HG02588 (cell line): ENCODE results near the gene BBIP1.

Source experiments
- ATAC-seq: cut with Tn5 transposase; IDR thresholded peaks from one replicate; pipeline ENCODE4 v1.9.1; 2021; ENCODE audit warnings: mild to moderate bottlenecking, moderate library complexity; ENCODE audit not compliant: unreplicated experiment

The BBIP1 gene

DNA sequence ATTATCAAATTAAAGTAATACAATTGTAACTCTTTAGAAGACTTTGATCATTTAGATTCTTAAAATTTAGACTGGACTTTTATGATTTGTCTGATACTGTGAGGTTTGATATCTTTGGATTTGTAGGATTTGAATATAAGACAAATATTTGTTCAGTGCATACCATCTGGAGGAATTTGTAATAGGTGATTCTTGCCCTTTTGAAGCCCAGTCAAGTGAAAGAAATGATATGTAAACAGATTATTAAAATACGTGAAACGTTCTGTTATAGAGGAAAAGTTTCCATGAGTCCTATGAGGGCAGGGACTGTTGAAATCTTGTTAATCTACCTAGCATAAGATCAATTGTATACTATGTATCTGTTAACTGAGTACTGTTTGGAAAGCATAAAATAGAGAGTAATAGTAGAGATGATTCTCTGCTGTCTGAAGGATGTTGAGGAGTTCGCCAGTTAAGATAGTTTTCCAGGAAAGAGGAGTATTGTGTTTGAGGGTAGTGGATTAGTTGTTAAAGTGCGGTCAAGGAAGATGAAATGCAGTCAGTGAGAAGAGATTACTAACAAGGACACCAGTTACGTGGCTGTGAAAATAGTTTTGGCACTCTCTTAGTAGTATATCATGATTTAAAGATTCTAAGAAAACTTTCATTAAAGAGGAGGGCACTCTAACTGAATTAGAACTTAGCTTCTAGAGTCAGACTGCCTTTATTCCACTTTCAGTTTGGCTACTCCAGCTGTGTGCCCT, 32.9 kb downstream of the BBIP1 start:
- ATAC-seq = no peak

- no peak for ATAC-seq
Measured at GRCh38 chr10:110883924-110884323, 35.1 kb downstream of the BBIP1 start.

GRCh38 chr10:110881905-110882304, 37.1 kb downstream of the BBIP1 start:
- ATAC-seq = no peak

- no peak for ATAC-seq
Measured at GRCh38 chr10:110881247-110881646, 37.7 kb downstream of the BBIP1 start.

DNA sequence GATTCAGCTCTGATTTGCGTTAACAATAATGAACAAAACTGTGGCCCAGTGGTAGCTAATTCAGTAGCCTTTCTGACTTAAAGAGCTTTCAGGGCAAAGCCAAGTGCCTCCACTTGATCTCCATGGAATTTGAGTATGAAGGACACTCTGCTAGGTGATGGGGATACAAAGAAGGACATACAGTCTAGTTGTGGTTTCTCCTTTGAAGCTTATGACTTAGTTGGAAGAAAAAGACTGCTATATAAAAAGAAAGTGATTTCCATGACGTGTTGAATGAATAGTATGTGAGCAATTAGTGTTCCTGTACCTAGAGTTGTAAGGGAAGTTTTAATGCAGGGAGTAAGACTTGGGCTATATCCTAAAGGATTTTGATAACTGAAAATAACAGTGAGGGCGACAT, 39.0 kb downstream of the BBIP1 start:
- no peak for ATAC-seq

- no peak for ATAC-seq
Measured at GRCh38 chr10:110876788-110877187, 42.2 kb downstream of the BBIP1 start.

- ATAC-seq = no peak
Measured at GRCh38 chr10:110876000-110876399, 43.0 kb downstream of the BBIP1 start.

GRCh38 chr10:110873951-110874350, 45.0 kb downstream of the BBIP1 start:
- no peak for ATAC-seq

DNA sequence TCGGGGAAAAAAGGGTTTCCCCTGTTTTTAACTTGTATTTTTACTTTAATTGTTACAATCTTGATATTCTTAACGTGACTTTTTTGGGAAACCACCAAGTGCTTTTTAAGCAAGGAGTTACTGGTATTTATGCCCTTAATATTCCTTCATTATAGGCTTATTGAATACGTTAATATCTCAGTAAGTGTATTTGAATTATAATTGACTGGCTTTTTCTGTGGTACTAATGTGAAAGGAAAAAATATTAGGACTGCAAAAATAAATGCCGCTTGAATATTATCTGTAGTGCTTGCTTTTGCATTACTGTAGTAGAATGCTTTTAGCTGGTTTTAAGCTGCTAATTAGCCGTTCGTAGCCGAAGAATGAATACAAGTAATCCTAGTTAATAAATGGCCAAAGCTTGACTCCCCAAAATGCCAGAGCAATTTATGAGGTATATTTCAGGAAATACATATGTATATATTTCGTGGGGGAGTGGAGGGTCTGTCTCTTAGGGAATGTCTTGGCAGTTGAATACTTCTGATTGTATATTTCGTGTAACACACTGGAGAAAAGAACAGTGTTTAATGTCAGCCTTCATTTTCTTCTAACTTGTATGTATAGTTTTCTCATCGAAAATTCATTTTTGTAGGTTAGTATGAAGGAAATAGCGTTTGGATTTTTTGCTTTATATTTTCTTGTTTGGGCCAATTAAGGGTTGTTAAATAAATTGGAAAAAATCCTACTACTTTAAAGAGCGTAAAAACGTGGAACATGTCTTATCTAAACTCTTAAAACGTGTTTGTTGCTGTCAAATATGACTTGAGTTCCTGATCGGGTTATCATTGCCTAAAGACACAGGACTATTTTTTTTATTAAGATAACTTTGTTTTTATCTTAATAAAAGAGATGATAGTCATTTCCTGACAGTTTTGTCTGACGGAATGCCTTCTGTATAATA, 45.7 kb downstream of the BBIP1 start:
- no peak for ATAC-seq

DNA sequence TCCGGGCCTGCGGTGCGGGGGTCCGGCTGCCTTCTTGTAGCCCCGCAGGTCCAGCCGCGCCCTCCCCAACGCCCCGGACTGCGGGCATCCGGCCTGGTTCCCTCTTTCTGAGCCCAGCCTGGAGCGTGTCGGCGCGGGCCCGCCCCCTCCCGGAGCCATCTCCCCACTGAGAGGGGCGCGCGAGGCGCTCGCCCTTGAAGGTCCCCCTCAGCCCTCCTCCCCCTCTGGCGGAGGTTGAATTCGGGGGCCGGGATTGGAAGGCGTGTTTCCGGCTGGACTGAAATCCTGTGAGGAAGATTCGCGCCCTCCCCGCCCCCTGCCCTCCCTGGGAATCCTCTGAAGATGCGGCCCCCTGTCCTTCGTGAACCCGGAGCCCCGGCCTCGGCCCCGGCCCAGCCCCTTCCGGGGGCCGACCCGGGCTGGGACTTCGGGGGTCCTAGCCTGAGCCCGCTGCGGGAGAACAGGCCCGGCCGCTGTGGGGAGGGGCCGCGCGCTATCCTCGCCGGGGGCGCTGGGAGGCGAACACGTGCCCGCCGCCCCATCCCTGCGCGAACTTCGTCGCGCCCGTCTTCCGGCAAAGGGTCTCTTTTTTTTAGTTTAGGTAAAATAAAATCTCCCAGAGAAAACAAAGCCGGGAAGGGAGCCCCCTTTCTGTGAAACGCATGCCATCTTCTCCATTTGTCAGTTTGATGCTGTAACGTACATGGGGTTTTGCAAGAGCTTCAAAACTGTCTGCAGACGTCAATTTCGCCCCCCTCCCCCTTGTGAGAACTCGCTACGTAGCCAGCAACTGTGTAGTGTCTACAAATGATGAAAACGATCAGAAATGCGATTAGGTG, 46.6 kb downstream of the BBIP1 start:
- peak; percentile 41 for ATAC-seq

DNA sequence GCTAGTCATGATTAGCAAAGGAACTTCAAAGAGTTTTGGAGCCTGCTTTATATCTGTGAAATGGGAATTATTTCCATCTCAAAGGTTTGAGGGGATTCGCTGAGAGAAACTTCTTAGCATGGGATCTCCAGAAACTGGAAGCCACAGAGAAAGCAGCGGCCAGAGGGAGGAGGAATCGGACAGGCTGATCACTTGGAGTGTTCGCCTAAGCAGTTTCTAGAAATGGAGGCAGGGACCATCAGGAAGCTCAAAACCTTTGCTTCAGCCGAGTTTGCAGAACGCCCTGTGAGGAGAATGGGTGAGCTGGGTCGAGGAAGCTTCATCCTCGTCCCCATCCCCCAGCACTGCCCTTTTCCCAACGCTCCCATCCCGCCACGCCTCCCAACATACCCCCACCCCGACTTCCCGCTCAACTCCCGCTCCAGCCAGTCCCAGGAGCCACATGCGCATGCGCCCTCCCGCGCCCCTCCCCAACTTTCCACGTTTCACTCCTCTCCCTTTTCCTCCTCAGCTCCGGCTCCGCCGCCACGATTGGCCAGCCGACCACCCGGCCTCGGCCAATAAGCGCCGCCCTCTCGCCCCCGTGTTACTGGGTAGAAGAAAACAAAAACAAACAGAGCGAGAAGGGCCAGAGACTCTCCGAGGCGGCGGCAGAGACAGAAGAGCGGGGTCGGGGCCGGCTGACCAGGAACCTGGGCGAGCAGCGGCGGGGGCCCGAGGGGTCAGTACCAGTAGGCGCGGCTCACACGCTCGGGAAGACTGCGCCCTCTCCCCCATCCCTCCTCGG, 47.5 kb downstream of the BBIP1 start, which contains the start of gene PDCD4:
Gene PDCD4 (plus strand): TSS at position 631 of the 787 bp plus-strand sequence. CDS start 4,100 bp downstream, outside the sequence.
- peak; percentile 77 for ATAC-seq

DNA sequence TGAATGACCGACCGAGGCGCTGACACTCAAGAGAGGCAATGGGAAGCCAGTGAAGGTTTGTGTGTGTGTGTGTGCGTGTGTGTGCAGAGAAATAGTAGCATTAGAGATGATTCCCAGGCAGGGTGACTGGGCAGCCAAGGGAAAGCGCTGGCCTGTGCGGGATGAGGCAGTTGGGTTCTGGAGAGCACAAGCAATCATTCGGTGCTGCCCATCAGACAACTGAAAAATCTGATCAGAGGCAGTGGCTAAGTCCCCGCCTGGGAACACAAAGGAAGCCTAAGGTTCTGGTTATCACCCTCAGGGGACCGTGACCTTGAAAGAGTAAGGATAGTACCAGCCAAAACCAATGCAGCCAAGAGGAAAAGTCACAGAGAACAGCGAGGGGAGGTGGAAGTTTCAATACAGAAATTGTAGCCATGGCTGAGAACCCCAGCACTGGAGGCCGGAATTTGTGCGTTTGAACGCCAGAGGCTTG, 48.1 kb downstream of the BBIP1 start:
- no peak for ATAC-seq

DNA sequence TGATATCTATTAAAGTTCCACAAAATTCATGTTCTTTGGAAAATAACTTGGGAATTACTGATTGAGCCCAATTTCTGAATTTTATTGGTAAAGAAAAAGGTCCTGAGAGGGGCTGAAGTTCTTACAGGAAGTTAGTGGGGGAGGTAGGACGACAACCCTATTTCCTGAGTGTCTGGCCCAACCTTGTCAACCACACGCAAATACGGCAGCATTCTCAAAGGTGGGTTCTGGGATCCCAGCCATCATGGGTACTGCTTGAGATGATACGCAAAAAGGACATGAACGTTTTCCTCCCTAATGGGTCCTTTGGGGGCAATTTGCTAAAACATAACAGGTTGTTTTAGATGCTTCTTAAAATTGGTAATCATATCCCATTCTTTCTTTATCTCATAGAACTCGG, 50.0 kb downstream of the BBIP1 start:
- no peak for ATAC-seq

DNA sequence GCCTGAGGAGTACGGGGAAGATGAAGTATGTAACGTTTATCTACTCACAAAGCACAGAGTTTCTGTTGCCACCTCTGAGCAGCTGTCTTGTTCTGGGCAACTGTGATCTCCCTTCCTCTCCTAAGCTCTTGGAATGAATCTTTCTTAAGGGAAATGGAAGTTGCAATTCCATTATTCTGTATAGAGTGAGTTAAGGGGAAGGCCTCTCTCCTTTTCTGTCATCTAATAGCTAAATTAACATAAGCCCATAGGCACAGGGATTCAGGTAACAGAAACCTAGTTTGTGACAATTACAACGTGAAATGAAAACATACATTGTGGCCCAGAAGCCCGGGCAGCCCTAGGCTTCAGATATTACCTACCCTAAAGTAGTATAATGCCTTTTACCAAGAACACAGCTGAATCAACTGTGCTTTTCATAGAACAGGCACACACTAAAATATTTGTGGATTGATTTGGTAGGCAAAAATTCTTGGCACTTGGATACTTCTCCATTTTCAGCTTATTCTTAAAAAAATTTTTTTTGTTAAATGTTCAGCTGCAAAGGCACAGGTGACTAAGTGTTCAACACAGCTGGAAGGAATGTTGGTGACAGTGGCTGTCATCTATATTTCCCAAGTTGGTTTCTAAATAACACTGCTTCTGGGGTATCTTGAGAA, 51.0 kb downstream of the BBIP1 start:
- ATAC-seq = no peak

DNA sequence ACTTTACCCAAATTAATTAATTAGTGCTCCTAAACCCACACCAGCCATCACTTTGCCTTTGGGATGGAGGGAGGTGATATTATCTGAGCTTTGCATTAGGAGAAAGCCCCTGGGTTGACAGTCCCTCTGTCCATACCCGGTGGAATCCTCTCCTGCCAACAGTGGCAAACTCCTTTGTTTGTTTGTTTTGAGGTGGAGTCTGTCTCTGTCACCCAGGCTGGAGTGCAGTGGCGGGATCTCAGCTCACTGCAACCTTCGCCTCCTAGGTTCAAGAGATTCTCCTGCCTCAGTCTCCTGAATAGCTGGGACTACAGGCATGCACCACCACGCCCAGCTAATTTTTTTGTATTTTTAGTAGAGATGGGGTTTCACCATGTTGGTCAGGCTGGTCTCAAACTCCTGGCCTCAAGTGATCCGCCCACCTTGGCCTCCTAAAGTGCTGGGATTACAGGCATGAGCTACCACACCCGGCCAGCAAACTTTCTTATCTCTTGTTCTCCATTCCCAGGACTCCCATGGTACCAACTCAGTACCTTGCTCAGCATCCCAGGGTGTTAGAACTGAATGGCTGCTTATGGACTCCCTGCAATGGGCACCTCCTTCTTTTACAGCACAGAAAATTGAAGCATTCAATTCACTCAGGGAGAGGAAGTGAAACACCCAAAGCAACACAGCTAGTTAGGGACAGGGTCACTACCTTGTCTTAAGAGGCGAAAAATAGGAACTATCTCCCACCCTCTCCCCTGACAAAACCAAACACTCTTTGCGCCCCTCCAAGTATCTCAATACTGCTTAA, 51.8 kb downstream of the BBIP1 start:
- peak; percentile 23 for ATAC-seq

- ATAC-seq = no peak
Measured at GRCh38 chr10:110865809-110866482, 53.0 kb downstream of the BBIP1 start.

DNA sequence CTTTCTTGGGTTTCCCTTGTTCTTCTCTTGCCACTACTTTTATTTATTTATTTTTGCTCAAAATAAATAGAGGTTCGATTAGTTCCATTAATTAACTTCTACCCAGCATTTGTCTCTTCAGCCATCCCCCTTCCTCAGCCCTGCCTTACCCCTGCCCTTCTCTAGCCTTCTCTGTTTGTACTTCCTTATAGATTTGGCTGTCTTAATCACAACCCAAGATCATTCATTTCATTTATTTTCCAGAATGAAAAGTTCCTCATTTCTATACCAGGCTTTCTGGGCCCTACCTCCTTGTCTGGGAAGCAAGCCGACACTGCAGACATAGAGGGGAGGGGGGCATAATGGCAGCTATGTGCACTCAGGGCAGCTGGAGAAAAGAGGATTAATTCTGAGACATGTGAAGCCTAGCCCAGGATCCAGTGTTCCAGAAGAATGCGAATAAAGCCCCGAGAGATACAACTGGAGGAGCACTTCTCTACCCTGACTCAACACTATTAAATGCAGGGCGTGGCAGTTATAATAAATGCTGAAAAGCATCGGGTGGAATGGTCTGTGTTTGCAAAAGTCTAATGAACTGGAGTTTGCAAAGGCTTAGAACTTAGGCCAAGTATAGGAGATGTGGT, 53.7 kb downstream of the BBIP1 start:
- no peak for ATAC-seq

DNA sequence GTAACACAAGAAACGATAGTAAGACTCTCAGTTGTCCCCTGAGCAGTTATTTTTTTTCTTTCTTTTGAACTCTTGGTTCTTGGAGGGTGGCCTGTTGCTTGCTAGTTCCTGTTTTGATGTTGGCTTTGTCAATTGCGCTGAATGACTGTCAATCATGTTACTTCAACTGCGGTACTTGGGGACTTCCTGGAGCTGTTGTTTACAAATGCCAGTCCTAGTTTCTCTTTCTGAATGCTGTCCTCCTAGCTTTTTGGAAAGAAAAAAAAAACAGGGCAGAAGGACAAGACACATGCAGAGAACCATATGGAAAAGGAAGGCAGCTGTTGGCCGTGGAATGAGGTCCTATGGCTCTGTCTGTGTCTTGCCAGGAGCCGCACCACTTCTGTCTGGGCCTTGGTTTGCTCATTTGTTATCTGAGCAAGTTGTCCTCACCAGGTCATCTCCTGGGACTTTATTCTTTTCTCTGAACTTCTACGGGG, 54.3 kb downstream of the BBIP1 start:
- ATAC-seq = peak; percentile 59
